Hepatocyte (in vitro differentiated cells): ENCODE results near the gene CHRM2. TPM values are rescaled to one million over a fixed set of nuclear protein-coding genes. Genes with fewer than 3 reads are reported as not detected.

Experiments
- DNase-seq: peaks from one replicate; pipeline ENCODE4 v3.0.0-alpha.2; 2016; ENCODE audit warnings: low spot score
- H2AFZ ChIP-seq: fragments of 200-600 bp; sonication (generic); 2 replicates; pipeline ENCODE4 v1.6.0; 2016; ENCODE audit warnings: antibody characterized with exemption, mild to moderate bottlenecking
- H3K27ac ChIP-seq: fragments of 200-600 bp; sonication (generic); 2 replicates; pipeline ENCODE4 v1.5.1; 2016; ENCODE audit warnings: mild to moderate bottlenecking
- H3K27me3 ChIP-seq: fragments of 200-600 bp; sonication (generic); 2 replicates; pipeline ENCODE4 v1.6.1; 2016
- H3K36me3 ChIP-seq: fragments of 200-600 bp; sonication (generic); replicated peaks from 2 replicates; pipeline ENCODE4 v1.5.1; 2016; ENCODE audit warnings: low read depth; ENCODE audit not compliant: insufficient read depth
- H3K4me1 ChIP-seq: fragments of 200-600 bp; sonication (generic); 2 replicates; pipeline ENCODE4 v1.5.1; 2016; ENCODE audit warnings: mild to moderate bottlenecking, moderate library complexity; ENCODE audit not compliant: insufficient read depth
- H3K4me2 ChIP-seq: fragments of 200-600 bp; sonication (generic); 2 replicates; pipeline ENCODE4 v1.6.0; 2016
- H3K4me3 ChIP-seq: fragments of 200-600 bp; sonication (generic); 2 replicates; pipeline ENCODE4 v1.5.1; 2016; ENCODE audit warnings: mild to moderate bottlenecking
- H3K79me2 ChIP-seq: fragments of 200-600 bp; sonication (generic); 2 replicates; pipeline ENCODE4 v1.6.0; 2017; ENCODE audit warnings: mild to moderate bottlenecking
- H3K9me2 ChIP-seq: fragments of 200-600 bp; sonication (generic); replicated peaks from 2 replicates; pipeline ENCODE4 v1.6.0; 2017; ENCODE audit warnings: mild to moderate bottlenecking; ENCODE audit not compliant: insufficient read depth
- H3K9me3 ChIP-seq: fragments of 200-600 bp; sonication (generic); 2 replicates; pipeline ENCODE4 v1.5.1; 2016; ENCODE audit warnings: low read depth, mild to moderate bottlenecking
- H4K20me1 ChIP-seq: fragments of 200-600 bp; sonication (generic); 2 replicates; pipeline ENCODE4 v1.6.0; 2016; ENCODE audit warnings: mild to moderate bottlenecking; ENCODE audit not compliant: insufficient read depth, poor library complexity, severe bottlenecking
- EZH2 ChIP-seq: fragments of 200-600 bp; sonication (generic); IDR thresholded peaks from 2 replicates; pipeline ENCODE4 v1.6.1; 2016; ENCODE audit warnings: antibody characterized with exemption, mild to moderate bottlenecking, borderline replicate concordance
- EZH2phosphoT487 ChIP-seq: fragments of 200-600 bp; sonication (generic); IDR thresholded peaks from one replicate; pipeline ENCODE4 v1.6.1; 2018; ENCODE audit warnings: antibody characterized with exemption, mild to moderate bottlenecking, low read depth, moderate library complexity; ENCODE audit not compliant: unreplicated experiment, severe bottlenecking
- WGBS: methylation state at CpG from one replicate; pipeline ENCODE4 v1.1.6; 2016; ENCODE audit warnings: low lambda C conversion rate; ENCODE audit errors: missing lambda C conversion rate; 5-methylcytosine and 5-hydroxymethylcytosine counted together
- polyA plus RNA-seq: library from polyadenylated mRNA; unstranded; fragments of >200 nt; fragmentation: Nextera tagmentation; extraction: Ambion mirVana; gene quantifications from 2 replicates; pipeline ENCODE4 v1.2.1, GENCODE V29; 2016
- total RNA-seq: library from RNA; depleted of rRNA; stranded (reverse); fragments of >200 nt; gene quantifications from 2 replicates; pipeline ENCODE4 v1.2.3, GENCODE V29; 2014
- TF ChIP-seq, protein P1 (sequence below): fragments of 200-600 bp; sonication (generic); IDR thresholded peaks from 2 replicates; pipeline ENCODE4 v1.5.1; 2016; ENCODE audit warnings: antibody characterized with exemption, mild to moderate bottlenecking; ENCODE audit not compliant: poor library complexity

The CHRM2 gene
- total and polyA plus RNA-seq, 2 experiments from 2014 or later: 2.3 to 5.3 TPM

DNA sequence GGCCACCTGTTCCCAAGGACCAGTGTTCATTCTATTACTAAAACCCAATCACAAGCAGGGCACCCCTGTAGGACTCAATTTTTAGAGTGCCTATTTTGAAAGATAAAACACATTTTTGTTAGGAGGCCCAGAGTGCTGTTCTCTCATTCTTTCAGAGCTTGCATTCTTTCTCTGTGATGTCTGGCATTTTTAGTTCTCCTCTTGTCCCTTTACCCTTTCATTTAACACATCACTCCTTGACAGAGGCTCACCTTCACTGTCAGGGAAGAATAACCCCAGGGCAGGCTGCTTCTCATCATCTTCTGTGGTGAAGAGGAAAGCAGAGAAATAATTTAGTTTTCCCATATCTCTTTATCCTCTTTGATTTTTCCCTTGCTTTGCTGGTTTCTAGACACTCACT is 73.9 kb downstream of the CHRM2 start:
- Histone ChIP-seq H3K27ac (peak overlapping the region; percentile 56), H3K4me2 (no peak overlapping the region), H3K36me3 (no peaks in the 10 kb centered on the region)

GRCh38 chr7:136942994-136943393 is 74.5 kb downstream of the CHRM2 start:
- Histone ChIP-seq H3K27ac (peak overlapping the region; percentile 15), H3K4me2 (no peak overlapping the region), H3K4me1 (peaks cover 9% of the 10 kb centered on the region), H3K9me3 (no peaks in the 10 kb centered on the region), H3K36me3 (no peaks in the 10 kb centered on the region), H3K9me2 (no peaks in the 10 kb centered on the region), H4K20me1 (no peaks in the 10 kb centered on the region), H2AFZ (no peak overlapping the region), H3K27me3 (no peaks in the 10 kb centered on the region), H3K79me2 (no peaks in the 10 kb centered on the region), H3K4me3 (no peak overlapping the region)
- 78% methylated on average over 1 of the region's 1 CpG for WGBS
- no peak for DNase-seq
- TF ChIP-seq EZH2 (no peak), EZH2phosphoT487 (no peak)
- TF ChIP-seq, protein P1, sequence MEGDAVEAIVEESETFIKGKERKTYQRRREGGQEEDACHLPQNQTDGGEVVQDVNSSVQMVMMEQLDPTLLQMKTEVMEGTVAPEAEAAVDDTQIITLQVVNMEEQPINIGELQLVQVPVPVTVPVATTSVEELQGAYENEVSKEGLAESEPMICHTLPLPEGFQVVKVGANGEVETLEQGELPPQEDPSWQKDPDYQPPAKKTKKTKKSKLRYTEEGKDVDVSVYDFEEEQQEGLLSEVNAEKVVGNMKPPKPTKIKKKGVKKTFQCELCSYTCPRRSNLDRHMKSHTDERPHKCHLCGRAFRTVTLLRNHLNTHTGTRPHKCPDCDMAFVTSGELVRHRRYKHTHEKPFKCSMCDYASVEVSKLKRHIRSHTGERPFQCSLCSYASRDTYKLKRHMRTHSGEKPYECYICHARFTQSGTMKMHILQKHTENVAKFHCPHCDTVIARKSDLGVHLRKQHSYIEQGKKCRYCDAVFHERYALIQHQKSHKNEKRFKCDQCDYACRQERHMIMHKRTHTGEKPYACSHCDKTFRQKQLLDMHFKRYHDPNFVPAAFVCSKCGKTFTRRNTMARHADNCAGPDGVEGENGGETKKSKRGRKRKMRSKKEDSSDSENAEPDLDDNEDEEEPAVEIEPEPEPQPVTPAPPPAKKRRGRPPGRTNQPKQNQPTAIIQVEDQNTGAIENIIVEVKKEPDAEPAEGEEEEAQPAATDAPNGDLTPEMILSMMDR: no peak

More for the DNA sequence above, 73.9 kb downstream of the CHRM2 start:
- no peaks in the 10 kb centered on the region for H3K9me3 ChIP-seq
- no peaks in the 10 kb centered on the region for H3K79me2 ChIP-seq
- no peak overlapping the region for H3K4me3 ChIP-seq
- no peaks in the 10 kb centered on the region for H3K27me3 ChIP-seq
- no peaks in the 10 kb centered on the region for H4K20me1 ChIP-seq
- TF ChIP-seq, protein P1: no peak
- no peak for TF ChIP-seq EZH2phosphoT487
- TF ChIP-seq EZH2: no peak
- no peak overlapping the region for H2AFZ ChIP-seq
- peak; percentile 8 for DNase-seq
- H3K4me1 ChIP-seq: peaks cover 9% of the 10 kb centered on the region
- H3K9me2 ChIP-seq: no peaks in the 10 kb centered on the region

DNA sequence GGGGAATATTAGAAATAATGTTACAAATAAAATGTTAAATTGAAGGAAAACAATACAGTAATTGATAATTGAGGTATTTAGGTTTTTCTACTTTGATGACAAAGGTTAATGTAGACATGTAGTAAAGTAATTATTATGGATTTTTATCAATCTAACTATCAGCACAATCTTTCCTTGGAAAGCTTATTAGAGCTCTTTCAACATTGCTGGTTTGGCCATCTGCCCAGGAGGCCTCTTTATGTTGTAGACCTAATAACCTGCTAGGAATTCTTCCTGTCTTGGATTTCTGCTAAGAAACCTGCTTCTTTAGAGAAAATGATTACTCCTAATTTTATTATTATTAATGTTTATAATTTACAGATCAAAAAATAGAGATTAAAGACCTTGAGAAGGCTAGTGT is 78.9 kb downstream of the CHRM2 start:
- no peaks in the 10 kb centered on the region for H3K9me2 ChIP-seq
- DNase-seq: no peak
- no peaks in the 10 kb centered on the region for H3K9me3 ChIP-seq
- H3K79me2 ChIP-seq: no peaks in the 10 kb centered on the region
- no peak overlapping the region for H2AFZ ChIP-seq
- no peak overlapping the region for H3K27ac ChIP-seq
- H3K4me2 ChIP-seq: no peak overlapping the region
- TF ChIP-seq, protein P1: no peak
- TF ChIP-seq EZH2phosphoT487 (no peak), EZH2 (no peak)
- no peaks in the 10 kb centered on the region for H4K20me1 ChIP-seq
- H3K4me3 ChIP-seq: no peak overlapping the region
- H3K4me1 ChIP-seq: no peaks in the 10 kb centered on the region
- H3K36me3 ChIP-seq: no peaks in the 10 kb centered on the region
- no peaks in the 10 kb centered on the region for H3K27me3 ChIP-seq

DNA sequence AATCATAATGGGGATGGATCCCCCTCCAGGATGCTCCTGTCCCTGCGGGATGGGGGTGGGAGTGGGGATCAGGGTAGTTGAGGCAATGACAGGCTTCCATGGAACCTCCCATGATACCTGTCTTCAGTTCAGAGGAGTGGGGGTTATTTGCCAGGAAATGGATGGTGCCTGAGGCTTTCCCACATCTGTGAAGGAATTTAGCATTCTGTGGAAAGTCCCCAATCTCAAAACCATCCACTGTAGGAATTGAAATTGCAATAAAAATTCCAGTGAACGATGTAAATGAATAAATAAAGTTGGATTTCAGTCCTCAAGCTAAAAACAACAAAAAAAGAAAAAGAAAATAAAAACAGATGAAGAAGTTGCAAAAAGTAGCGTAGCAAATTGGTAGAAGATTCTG is 81.9 kb downstream of the CHRM2 start:
- DNase-seq: no peak
- Histone ChIP-seq H3K4me1 (no peaks in the 10 kb centered on the region), H3K4me2 (no peak overlapping the region), H3K4me3 (no peak overlapping the region), H3K27me3 (no peaks in the 10 kb centered on the region), H2AFZ (no peak overlapping the region), H3K36me3 (no peaks in the 10 kb centered on the region), H3K79me2 (no peaks in the 10 kb centered on the region), H3K9me2 (no peaks in the 10 kb centered on the region), H3K9me3 (no peaks in the 10 kb centered on the region), H4K20me1 (no peaks in the 10 kb centered on the region), H3K27ac (no peak overlapping the region)
- TF ChIP-seq EZH2: no peak
- TF ChIP-seq EZH2phosphoT487: no peak
- TF ChIP-seq, protein P1: no peak
- 88% methylated on average over 3 of the region's 3 CpGs for WGBS
